ENCODE results near the gene ASS1.

- TF ChIP-seq, protein P1, sequence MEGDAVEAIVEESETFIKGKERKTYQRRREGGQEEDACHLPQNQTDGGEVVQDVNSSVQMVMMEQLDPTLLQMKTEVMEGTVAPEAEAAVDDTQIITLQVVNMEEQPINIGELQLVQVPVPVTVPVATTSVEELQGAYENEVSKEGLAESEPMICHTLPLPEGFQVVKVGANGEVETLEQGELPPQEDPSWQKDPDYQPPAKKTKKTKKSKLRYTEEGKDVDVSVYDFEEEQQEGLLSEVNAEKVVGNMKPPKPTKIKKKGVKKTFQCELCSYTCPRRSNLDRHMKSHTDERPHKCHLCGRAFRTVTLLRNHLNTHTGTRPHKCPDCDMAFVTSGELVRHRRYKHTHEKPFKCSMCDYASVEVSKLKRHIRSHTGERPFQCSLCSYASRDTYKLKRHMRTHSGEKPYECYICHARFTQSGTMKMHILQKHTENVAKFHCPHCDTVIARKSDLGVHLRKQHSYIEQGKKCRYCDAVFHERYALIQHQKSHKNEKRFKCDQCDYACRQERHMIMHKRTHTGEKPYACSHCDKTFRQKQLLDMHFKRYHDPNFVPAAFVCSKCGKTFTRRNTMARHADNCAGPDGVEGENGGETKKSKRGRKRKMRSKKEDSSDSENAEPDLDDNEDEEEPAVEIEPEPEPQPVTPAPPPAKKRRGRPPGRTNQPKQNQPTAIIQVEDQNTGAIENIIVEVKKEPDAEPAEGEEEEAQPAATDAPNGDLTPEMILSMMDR (conservative IDR thresholded peaks at IDR 0.05 in 1 of 2, IDR thresholded peaks at IDR 0.05 in 1 of 2; ENCODE audit: low read depth in 1 of 2, low read length in 2 of 2), result no peak
- TF ChIP-seq EZH2 (IDR thresholded peaks at IDR 0.05; ENCODE audit: low read length, missing control alignments), result no peak
Measured at GRCh38 chr9:130522233-130522808, 77.6 kb downstream of the ASS1 start.

Data from fibroblast of lung (primary cell).